Upper lobe of left lung (tissue), 4 donors: Measurements from ENCODE around the gene XNDC1N.

Source experiments
- CTCF ChIP-seq, 6 experiments: fragments of 450-650 bp in 4 of 6; fragments of 200-600 bp in 2 of 6; sonication (generic) in 2 of 6; IDR thresholded peaks; one replicate each; pipeline ENCODE4 v1.5.1; 2016 to 2019; ENCODE audit warnings: antibody characterized with exemption in 6 of 6
- POLR2A ChIP-seq, 4 donors: fragments of 450-650 bp; IDR thresholded peaks; one replicate each; pipeline ENCODE4 v1.5.1; 2016 to 2017; ENCODE audit warnings: antibody characterized with exemption in 4 of 4, mild to moderate bottlenecking in 2 of 4

GRCh38 chr11:71963468-71963867 is 35.1 kb upstream of the XNDC1N start:
- TF ChIP-seq POLR2A (IDR thresholded peaks at IDR 0.05) = no peak
- no peak for TF ChIP-seq CTCF (IDR thresholded peaks at IDR 0.05)
